K562 (cell line): ENCODE data around the gene CTDSPL. TPM values are rescaled to one million over a fixed set of nuclear protein-coding genes. Genes with fewer than 3 reads are reported as not detected.

Experiments
- BCL6 ChIP-seq: fragments of 250-450 bp; sonication (Bioruptor Pico); IDR thresholded peaks from 2 replicates; pipeline ENCODE4 v1.4.0; 2020
- BRF1 ChIP-seq: IDR thresholded peaks from 3 replicates; pipeline ENCODE4 v1.6.1; 2011; ENCODE audit warnings: borderline replicate concordance, mild to moderate bottlenecking; ENCODE audit not compliant: insufficient read length; ENCODE audit errors: extremely low read depth
- CEBPB ChIP-seq: fragments of 450-650 bp; IDR thresholded peaks from 2 replicates; pipeline ENCODE4 v1.6.1; 2016; ENCODE audit warnings: missing genetic modification characterization, missing compliant biosample characterization
- FOXP4 ChIP-seq: sonication (generic); formaldehyde crosslinking; IDR thresholded peaks from 2 replicates; pipeline ENCODE4 v1.8.0; 2022; ENCODE audit warnings: mild to moderate bottlenecking, missing genetic modification reagents, borderline replicate concordance
- HDAC6 ChIP-seq: IDR thresholded peaks from 2 replicates; pipeline ENCODE4 v1.6.1; 2012; ENCODE audit warnings: low read depth, mild to moderate bottlenecking, control low read depth, inconsistent platforms, low read length, moderate library complexity
- MYBL2 ChIP-seq, 2 experiments: fragments of 450-650 bp in 1 of 2; sonication (generic) in 1 of 2; formaldehyde crosslinking in 1 of 2; IDR thresholded peaks; 2 replicates each; pipeline versions ENCODE4 v1.6.1 to v1.8.1; 2017 to 2022; ENCODE audit warnings: borderline replicate concordance in 1 of 2, inconsistent platforms in 1 of 2, low read depth in 1 of 2, mild to moderate bottlenecking in 1 of 2, missing genetic modification reagents in 1 of 2, moderate library complexity in 1 of 2
- NBN ChIP-seq: fragments of 450-650 bp; IDR thresholded peaks from 2 replicates; pipeline ENCODE4 v1.6.1; 2016; ENCODE audit warnings: low read depth, mild to moderate bottlenecking
- RFX1 ChIP-seq: fragments of 450-650 bp; IDR thresholded peaks from 2 replicates; pipeline ENCODE4 v1.6.1; 2016; ENCODE audit warnings: mild to moderate bottlenecking, moderate library complexity
- SAP30 ChIP-seq: fragments of 200-600 bp; sonication (generic); IDR thresholded peaks from 2 replicates; pipeline ENCODE4 v1.6.1; 2012; ENCODE audit warnings: borderline replicate concordance, low read depth, mild to moderate bottlenecking, moderate library complexity, low read length, control low read depth, inconsistent platforms; ENCODE audit not compliant: insufficient read depth, poor library complexity, severe bottlenecking
- SIX5 ChIP-seq, 2 experiments: IDR thresholded peaks; 2 replicates each; pipeline ENCODE4 v1.6.1; 2011; ENCODE audit warnings: low read length in 2 of 2, borderline replicate concordance in 1 of 2, low read depth in 1 of 2, mild to moderate bottlenecking in 1 of 2, moderate library complexity in 1 of 2; ENCODE audit not compliant: insufficient read depth in 1 of 2
- SMAD1 ChIP-seq: fragments of 150-350 bp; IDR thresholded peaks from 2 replicates; pipeline ENCODE4 v1.6.1; 2014; ENCODE audit warnings: low read length, low read depth; ENCODE audit not compliant: partially characterized antibody
- SRSF7 ChIP-seq: fragments of 200-400 bp; formaldehyde crosslinking; optimal IDR thresholded peaks from 2 replicates; pipeline ENCODE3; 2017; ENCODE audit warnings: mild to moderate bottlenecking, low read depth, low read length
- YY1 ChIP-seq, 3 experiments: IDR thresholded peaks; 2 replicates each; pipeline ENCODE4 v1.6.1; 2011; ENCODE audit warnings: low read length in 2 of 3, mild to moderate bottlenecking in 2 of 3, moderate library complexity in 2 of 3, borderline replicate concordance in 1 of 3, control low read depth in 1 of 3, low read depth in 1 of 3; ENCODE audit not compliant: insufficient read depth in 3 of 3, insufficient replicate concordance in 2 of 3, control insufficient read depth in 1 of 3, insufficient read length in 1 of 3; ENCODE audit errors: extremely low read depth in 1 of 3
- ZNF780A ChIP-seq: fragments of 250-450 bp; sonication (Bioruptor Pico); IDR thresholded peaks from 2 replicates; pipeline ENCODE4 v1.5.0; 2021; ENCODE audit warnings: mild to moderate bottlenecking
- polyA plus RNA-seq, 8 experiments: library from polyadenylated mRNA; depleted of rRNA in 4 of 8; stranded (reverse) in 5 of 8; unstranded in 3 of 8; fragments of >200 nt; fragmentation: Nextera tagmentation in 2 of 8; fragmentation: Illumina TruSeq in 1 of 8; extraction: Ambion mirVana in 2 of 8; extraction: Trizol in 1 of 8; gene quantifications; 2 replicates each; pipeline versions ENCODE4 v1.2.1 to v1.2.3, GENCODE V29; 2011 to 2014; ENCODE audit warnings: inconsistent platforms in 1 of 8, missing spikeins in 1 of 8
- total RNA-seq, 7 experiments: library from RNA; depleted of rRNA in 6 of 7; stranded (reverse); fragments of >200 nt in 6 of 7; fragmentation: Illumina TruSeq in 2 of 7; extraction: Trizol in 2 of 7; gene quantifications; 2 replicates each; pipeline versions ENCODE4 v1.2.1 to v1.2.3, GENCODE V29; 2011 to 2021; ENCODE audit warnings: low replicate concordance in 1 of 7
- TF ChIP-seq, protein P1 (sequence below): fragments of 450-650 bp; IDR thresholded peaks from 2 replicates; pipeline ENCODE4 v1.6.1; 2016; ENCODE audit warnings: missing biosample characterization, missing genetic modification characterization
- TF ChIP-seq, protein P2 (sequence below): fragments of 250-450 bp; sonication (Bioruptor Pico); IDR thresholded peaks from 2 replicates; pipeline ENCODE4 v1.4.0; 2020; ENCODE audit warnings: borderline replicate concordance
- TF ChIP-seq, protein P3 (sequence below): fragments of 450-650 bp; IDR thresholded peaks from 2 replicates; pipeline ENCODE4 v1.6.1; 2016; ENCODE audit warnings: antibody characterized with exemption

Gene CTDSPL
- total and polyA plus RNA-seq, 9 of the 15 experiments (the other 6 are each of a cell fraction or from before 2014, with no cell fraction given): 5.1 to 19.3 (median 11.3) TPM

DNA sequence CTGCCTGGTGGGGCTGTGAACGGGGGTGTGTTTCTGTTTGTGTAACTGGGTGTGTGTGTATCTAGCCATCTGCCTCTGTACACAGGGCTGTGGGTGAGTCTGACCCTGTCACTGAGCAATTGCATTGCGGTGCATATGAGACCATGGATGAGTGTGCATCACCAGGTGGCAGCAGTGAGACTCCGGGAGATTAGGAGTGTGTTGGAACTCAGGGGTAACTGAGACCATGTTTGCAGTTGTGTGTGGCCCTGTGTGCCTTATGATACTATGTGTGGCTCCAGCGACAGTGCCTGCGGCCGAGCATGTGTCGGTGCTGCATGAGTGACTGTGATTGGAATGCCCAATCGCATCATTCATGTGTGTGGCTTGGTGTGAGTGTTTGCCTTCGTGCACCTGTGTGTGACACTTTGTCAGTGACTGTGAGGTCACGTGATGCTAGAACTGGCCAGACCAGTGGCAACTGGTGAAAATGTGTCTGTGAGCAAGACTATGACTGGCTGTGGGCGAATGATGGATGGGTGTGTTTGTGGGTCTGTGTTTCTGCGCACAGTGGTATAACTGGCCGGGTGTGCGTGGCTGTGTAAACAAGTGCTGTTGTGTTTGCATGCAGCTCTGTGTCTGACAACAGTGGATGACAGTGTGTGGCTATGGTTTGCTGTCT is 142.9 kb downstream of the CTDSPL start (continued):
- TF ChIP-seq SAP30 (no peak), MYBL2 (IDR thresholded peaks at IDR 0.05; ENCODE audit: low read depth) (no peak), MYBL2 (CRISPR knock-in tag; IDR thresholded peaks at IDR 0.05; ENCODE audit: borderline replicate concordance) (0 out of 2 replicates have a peak, but pooled peaks have one; percentile 15), BCL6 (CRISPR knock-in tag) (no peak), NBN (no peak), FOXP4 (no peak), YY1 (IDR thresholded peaks at IDR 0.05; ENCODE audit: borderline replicate concordance in 1 of 3, control insufficient read depth in 1 of 3, extremely low read depth in 1 of 3, insufficient read depth in 3 of 3, insufficient read length in 1 of 3, insufficient replicate concordance in 2 of 3, low read depth in 1 of 3, low read length in 2 of 3) (no peak), RFX1 (no peak), CEBPB (tag) (no peak), ZNF780A (CRISPR knock-in tag) (no peak), HDAC6 (no peak), SRSF7 (no peak), SMAD1 (no peak), BRF1 (no peak), SIX5 (IDR thresholded peaks at IDR 0.05; ENCODE audit: borderline replicate concordance in 1 of 2, insufficient read depth in 1 of 2, low read depth in 1 of 2, low read length in 2 of 2) (no peak)
- TF ChIP-seq, protein P1, sequence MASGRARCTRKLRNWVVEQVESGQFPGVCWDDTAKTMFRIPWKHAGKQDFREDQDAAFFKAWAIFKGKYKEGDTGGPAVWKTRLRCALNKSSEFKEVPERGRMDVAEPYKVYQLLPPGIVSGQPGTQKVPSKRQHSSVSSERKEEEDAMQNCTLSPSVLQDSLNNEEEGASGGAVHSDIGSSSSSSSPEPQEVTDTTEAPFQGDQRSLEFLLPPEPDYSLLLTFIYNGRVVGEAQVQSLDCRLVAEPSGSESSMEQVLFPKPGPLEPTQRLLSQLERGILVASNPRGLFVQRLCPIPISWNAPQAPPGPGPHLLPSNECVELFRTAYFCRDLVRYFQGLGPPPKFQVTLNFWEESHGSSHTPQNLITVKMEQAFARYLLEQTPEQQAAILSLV: no peak
- TF ChIP-seq, protein P2, sequence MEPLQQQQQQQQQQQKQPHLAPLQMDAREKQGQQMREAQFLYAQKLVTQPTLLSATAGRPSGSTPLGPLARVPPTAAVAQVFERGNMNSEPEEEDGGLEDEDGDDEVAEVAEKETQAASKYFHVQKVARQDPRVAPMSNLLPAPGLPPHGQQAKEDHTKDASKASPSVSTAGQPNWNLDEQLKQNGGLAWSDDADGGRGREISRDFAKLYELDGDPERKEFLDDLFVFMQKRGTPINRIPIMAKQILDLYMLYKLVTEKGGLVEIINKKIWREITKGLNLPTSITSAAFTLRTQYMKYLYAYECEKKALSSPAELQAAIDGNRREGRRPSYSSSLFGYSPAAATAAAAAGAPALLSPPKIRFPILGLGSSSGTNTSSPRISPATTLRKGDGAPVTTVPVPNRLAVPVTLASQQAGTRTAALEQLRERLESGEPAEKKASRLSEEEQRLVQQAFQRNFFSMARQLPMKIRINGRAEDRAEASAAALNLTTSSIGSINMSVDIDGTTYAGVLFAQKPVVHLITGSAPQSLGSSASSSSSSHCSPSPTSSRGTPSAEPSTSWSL (CRISPR knock-in tag): no peak
- TF ChIP-seq, protein P3, sequence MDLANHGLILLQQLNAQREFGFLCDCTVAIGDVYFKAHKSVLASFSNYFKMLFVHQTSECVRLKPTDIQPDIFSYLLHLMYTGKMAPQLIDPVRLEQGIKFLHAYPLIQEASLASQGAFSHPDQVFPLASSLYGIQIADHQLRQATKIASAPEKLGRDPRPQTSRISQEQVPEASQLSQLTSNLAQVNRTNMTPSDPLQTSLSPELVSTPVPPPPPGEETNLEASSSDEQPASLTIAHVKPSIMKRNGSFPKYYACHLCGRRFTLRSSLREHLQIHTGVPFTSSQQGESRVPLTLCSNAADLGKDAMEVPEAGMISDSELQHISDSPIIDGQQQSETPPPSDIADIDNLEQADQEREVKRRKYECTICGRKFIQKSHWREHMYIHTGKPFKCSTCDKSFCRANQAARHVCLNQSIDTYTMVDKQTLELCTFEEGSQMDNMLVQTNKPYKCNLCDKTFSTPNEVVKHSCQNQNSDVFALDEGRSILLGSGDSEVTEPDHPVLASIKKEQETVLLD: no peak
